ENCODE data around the gene ING2.

ING2 gene

GRCh38 chr4:183499389-183499788, 5.5 kb upstream of the ING2 start:
- DNase-seq (ENCODE audit: low read depth in 2 of 2): no peak

GRCh38 chr4:183499801-183500200, 5.1 kb upstream of the ING2 start:
- no peak for DNase-seq (ENCODE audit: low read depth in 2 of 2)

- DNase-seq (ENCODE audit: low read depth in 2 of 2): no peak
Observed at GRCh38 chr4:183503497-183504063, 1.3 kb upstream of the ING2 start.

- DNase-seq (ENCODE audit: low read depth in 2 of 2): peak; percentile 99 to 100
Observed at GRCh38 chr4:183504064-183504929, 561 bp upstream of the ING2 start.

- DNase-seq (ENCODE audit: low read depth in 2 of 2): peak; percentile 73 to 74
Observed at GRCh38 chr4:183505611-183506388, 942 bp downstream of the ING2 start.

- DNase-seq (ENCODE audit: low read depth in 2 of 2): no peak
Observed at GRCh38 chr4:183506389-183506735, 1.5 kb downstream of the ING2 start.

GRCh38 chr4:183507925-183508696, 3.3 kb downstream of the ING2 start:
- DNase-seq (ENCODE audit: low read depth in 2 of 2): no peak

- DNase-seq (ENCODE audit: low read depth in 2 of 2): no peak
Observed at GRCh38 chr4:183508697-183509335, 4.0 kb downstream of the ING2 start.

- no peak for DNase-seq (ENCODE audit: low read depth in 2 of 2)
Observed at GRCh38 chr4:183515411-183515810, 10.6 kb downstream of the ING2 start.

- DNase-seq (ENCODE audit: low read depth in 2 of 2): no peak
Observed at GRCh38 chr4:183517194-183517593, 12.3 kb downstream of the ING2 start.

- no peak for DNase-seq (ENCODE audit: low read depth in 2 of 2)
Observed at GRCh38 chr4:183517781-183518180, 12.9 kb downstream of the ING2 start.

- DNase-seq (ENCODE audit: low read depth in 2 of 2): no peak
Observed at GRCh38 chr4:183522821-183523220, 18.0 kb downstream of the ING2 start.

- DNase-seq (ENCODE audit: low read depth in 2 of 2): no peak
Observed at GRCh38 chr4:183527326-183527725, 22.5 kb downstream of the ING2 start.

GRCh38 chr4:183532821-183533220, 28.0 kb downstream of the ING2 start:
- DNase-seq (ENCODE audit: low read depth in 2 of 2): no peak

GRCh38 chr4:183533698-183534097, 28.8 kb downstream of the ING2 start:
- DNase-seq (ENCODE audit: low read depth in 2 of 2): no peak

GRCh38 chr4:183540410-183541009, 35.7 kb downstream of the ING2 start:
- DNase-seq (ENCODE audit: low read depth in 2 of 2): no peak

- no peak for DNase-seq (ENCODE audit: low read depth in 2 of 2)
Observed at GRCh38 chr4:183541010-183541751, 36.3 kb downstream of the ING2 start.

GRCh38 chr4:183541752-183542040, 36.8 kb downstream of the ING2 start:
- no peak for DNase-seq (ENCODE audit: low read depth in 2 of 2)

GRCh38 chr4:183543435-183543834, 38.6 kb downstream of the ING2 start:
- no peak for DNase-seq (ENCODE audit: low read depth in 2 of 2)

- no peak for DNase-seq (ENCODE audit: low read depth in 2 of 2)
Observed at GRCh38 chr4:183544109-183544508, 39.3 kb downstream of the ING2 start.

- DNase-seq (ENCODE audit: low read depth in 2 of 2): no peak
Observed at GRCh38 chr4:183546376-183546775, 41.5 kb downstream of the ING2 start.

Measured in stimulated activated CD8-positive, alpha-beta memory T cell treated with anti-CD3 and anti-CD28 coated beads, Interleukin-15, amount 100 ng/mL, for 48 hours (primary cell).